Right lung (tissue), 5 donors: ENCODE measurements around the gene SPAG7. TPM values are rescaled to one million over a fixed set of nuclear protein-coding genes. Genes with fewer than 3 reads are reported as not detected.
"Not testable (repeated sequence)": the region's sequence is repeated elsewhere in the genome, so short reads cannot be mapped to it uniquely, and the experiment has no call there.

ENCODE experiments used
- DNase-seq, 2 donors: peaks; one replicate each; pipeline ENCODE4 v3.0.0-alpha.2; 2013
- polyA plus RNA-seq, 5 donors: library from polyadenylated mRNA; unstranded; fragments of 120-200 nt; gene quantifications; one replicate each; pipeline versions ENCODE4 v1.2.1 to v1.2.3, GENCODE V29; 2013; ENCODE audit warnings: inconsistent platforms in 1 of 5, low replicate concordance in 1 of 5; ENCODE audit not compliant: insufficient read length in 5 of 5, insufficient read depth in 1 of 5

The SPAG7 gene
- polyA plus RNA-seq, 5 donors = 73.1 to 88.6 (median 76.3) TPM

- no peak for DNase-seq
Measured at GRCh38 chr17:4939546-4939795, 28.1 kb downstream of the SPAG7 start.

DNA sequence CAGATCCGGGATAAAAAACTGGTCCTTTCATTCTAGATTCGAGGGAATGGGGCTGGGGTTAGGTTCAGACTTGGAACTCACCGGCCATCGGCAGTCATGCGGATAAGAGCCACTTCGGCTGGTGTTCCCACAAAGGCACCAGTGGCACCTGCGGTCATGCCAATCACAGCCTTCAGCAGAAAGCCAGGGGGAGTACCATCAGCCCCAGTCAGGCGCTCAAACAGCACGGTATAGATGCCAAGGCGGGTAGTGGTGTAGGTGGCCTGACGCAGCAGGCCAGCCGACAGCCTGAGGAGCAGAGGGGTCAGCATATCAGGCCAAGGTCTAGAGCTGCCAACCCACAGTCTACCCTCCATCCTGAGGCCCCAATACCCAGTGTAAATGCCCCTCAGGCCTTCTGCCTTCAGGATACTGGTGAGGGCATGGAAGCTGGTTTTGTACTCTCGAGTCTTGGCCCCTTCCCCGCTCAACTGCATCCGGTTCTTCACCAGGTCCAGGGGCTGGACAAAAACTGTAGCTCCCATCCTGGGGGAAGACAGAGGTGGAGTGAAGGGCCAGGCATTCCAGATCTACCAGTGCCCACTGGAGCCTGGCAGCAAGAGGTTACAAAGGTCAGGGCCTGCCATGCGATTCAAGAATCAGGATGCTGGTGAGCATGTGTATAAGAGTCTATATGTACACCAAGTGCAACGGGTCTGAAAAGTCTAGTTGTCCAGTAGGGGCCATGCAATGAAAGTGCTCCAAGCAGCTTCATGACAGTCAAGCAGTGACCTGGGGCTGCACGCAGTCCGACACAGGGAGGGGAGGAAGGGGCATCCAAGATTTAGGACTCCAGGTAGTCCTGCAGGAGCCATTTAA, 28.7 kb downstream of the SPAG7 start:
- DNase-seq = no peak

GRCh38 chr17:4938069-4938491, 29.5 kb downstream of the SPAG7 start:
- DNase-seq = no peak

DNA sequence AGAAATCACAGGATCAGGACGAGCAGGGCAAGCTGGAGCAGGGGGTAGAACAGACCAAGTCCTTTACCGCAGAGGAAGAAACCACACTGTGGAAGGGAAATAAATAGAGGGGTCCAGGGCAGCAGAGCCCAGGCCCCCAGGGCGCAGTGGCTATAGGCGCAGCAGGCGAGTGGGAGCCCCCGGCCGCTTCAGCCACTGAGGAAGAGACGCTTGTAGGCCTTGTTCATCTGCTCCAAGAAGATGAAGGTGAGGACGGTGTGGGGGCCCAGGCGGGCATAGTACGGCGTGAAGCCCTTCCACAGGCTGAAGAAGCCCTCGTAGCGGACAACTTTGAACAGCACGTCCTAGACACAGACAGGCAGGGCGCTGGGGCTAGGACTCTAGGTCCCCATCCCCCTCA, 30.1 kb downstream of the SPAG7 start:
- DNase-seq = no peak

DNA sequence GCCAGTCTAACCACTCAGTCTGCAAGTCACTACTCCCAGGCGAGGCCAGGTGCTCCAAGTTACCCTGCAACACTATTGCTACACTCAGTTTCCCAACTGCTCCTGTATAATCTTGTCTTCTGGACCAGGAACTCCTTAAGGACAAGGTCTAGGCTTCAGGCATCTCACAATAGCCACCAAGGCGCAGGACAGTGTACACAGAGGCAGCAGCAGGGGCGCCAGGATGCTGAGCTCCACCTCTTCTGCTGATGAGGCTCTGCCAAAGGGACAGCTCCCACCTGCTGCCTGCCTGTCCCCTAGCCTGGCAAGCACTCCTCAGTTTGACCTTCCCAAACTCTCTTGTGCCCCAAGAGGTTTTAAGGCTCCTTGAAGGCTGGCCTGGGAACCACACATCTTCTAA, 31.2 kb downstream of the SPAG7 start:
- DNase-seq = no peak

GRCh38 chr17:4935650-4936049, 32.0 kb downstream of the SPAG7 start:
- DNase-seq = no peak

DNA sequence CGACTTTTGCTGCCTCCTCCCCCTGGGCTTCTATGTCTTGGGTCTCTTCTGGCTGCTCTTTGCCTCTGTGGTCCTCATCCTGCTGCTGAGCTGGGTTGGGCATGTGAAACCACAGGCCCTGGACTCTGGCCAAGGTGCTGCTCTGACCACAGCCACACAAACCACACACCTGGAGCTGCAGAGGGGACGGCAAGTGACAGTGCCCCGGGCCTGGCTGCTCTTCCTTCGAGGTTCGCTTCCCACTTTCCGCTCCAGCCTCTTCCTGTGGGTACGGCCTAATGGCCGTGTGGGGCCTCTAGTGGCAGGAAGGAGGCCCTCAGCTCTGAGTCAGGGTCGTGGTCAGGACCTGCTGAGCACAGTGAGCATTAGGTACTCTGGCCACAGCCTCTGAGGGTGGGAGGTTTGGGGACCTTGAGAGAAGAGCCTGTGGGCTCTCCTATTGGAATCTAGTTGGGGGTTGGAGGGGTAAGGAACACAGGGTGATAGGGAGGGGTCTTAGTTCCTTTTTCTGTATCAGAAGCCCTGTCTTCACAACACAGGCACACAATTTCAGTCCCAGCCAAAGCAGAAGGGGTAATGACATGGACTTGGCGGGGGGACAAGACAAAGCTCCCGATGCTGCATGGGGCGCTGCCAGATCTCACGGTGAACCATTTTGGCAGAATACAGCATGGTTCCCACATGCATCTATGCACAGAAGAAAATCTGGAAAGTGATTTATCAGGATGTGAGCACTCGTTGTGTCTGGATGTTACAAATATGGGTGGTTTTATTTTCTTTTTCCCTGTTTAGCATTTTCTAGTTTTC, 33.2 kb downstream of the SPAG7 start:
- no peak for DNase-seq

DNA sequence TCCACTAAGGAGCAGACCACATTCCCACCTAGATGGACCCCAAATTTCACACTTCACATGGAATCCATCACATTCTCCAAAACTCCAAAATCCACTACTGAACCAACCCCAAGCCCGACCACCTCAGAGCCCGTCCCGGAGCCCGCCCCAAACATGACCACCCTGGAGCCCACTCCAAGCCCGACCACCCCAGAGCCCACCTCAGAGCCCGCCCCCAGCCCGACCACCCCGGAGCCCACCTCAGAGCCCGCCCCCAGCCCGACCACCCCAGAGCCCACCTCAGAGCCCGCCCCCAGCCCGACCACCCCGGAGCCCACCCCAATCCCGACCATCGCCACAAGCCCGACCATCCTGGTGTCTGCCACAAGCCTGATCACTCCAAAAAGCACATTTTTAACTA, 34.0 kb downstream of the SPAG7 start:
- DNase-seq = no peak

DNA sequence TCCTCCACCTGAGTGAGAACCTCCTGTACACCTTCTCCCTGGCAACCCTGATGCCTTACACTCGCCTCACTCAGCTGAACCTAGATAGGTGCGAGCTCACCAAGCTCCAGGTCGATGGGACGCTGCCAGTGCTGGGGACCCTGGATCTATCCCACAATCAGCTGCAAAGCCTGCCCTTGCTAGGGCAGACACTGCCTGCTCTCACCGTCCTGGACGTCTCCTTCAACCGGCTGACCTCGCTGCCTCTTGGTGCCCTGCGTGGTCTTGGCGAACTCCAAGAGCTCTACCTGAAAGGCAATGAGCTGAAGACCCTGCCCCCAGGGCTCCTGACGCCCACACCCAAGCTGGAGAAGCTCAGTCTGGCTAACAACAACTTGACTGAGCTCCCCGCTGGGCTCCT, 34.9 kb downstream of the SPAG7 start:
- DNase-seq = no peak

DNA sequence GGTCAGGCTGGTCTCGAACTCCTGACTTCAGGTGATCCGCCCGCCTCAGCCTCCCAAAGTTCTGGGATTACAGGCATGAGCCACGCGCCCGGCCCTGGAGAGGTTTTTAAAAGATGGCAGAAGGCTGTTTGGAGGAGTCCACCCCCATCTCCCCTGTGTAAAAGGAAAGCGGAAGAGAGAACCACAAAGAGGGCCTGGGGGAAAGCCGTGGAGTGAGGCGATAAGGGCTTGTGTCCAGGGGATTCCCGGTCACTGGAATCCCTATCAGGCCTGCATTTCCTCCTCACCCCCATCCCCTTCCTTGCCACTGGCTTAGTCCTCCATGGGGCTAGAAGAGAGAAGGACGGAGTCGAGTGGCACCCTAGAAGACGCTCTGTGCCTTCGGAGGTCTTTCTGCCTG, 35.7 kb downstream of the SPAG7 start, which contains the start of gene GP1BA:
GP1BA (plus strand) TSS at position 315 of the 400 bp plus-strand sequence. CDS start 328 bp downstream, outside the sequence.
- no peak for DNase-seq

DNA sequence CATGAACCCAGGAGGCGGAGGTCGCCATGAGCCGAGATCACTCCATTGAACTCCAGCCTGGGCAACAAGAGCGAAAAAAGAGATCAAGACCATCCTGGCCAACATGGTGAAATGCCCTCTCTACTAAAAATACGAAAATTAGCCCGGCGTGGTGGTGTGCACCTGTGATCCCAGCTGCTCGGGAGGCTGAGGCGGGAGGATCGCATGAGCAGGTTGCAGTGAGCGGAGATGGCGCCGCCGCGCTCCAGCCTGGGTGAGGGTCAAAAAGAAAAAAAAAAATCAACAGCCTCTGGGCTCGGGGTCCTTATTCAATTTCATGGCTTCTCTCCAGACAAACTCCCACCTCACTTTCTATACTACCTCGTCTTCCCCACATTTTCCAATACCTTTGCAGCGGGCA, 38.7 kb downstream of the SPAG7 start:
- no peak for DNase-seq

GRCh38 chr17:4926577-4927335, 40.9 kb downstream of the SPAG7 start:
- not testable (repeated sequence) for DNase-seq

- DNase-seq = no peak
Measured at GRCh38 chr17:4921320-4921719, 46.3 kb downstream of the SPAG7 start.

DNA sequence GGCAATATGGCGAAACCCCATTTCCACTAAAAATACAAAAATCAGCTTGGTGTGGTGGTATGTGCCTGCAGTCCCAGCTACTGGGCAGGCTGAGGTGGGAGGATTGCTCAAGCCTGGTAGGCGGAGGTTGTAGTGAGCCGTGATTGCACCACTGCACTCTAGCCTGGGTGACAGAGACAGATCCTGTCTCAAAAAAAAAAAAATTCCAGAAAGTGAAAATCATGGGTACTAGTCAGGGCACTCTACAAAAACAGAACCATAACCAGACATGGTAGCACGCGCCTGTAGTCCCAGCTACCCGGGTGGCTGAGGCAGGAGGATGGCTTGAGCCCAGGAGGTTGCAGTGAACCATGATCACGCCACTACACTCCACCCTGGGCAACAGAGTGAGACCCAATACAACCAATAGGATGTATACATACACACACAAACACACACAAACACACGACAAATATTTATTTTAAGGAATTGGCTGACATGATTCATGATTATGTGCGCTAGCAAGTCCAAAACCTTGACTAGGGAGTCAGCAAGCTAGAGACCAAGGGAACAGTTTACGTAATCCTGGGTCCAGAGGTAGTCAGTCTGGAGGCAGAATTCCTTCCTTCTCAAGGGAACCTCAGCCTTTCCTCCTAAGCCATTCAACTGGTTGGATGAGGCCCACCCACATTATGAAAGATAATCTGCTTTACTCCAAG, 47.1 kb downstream of the SPAG7 start:
- no peak for DNase-seq

DNA sequence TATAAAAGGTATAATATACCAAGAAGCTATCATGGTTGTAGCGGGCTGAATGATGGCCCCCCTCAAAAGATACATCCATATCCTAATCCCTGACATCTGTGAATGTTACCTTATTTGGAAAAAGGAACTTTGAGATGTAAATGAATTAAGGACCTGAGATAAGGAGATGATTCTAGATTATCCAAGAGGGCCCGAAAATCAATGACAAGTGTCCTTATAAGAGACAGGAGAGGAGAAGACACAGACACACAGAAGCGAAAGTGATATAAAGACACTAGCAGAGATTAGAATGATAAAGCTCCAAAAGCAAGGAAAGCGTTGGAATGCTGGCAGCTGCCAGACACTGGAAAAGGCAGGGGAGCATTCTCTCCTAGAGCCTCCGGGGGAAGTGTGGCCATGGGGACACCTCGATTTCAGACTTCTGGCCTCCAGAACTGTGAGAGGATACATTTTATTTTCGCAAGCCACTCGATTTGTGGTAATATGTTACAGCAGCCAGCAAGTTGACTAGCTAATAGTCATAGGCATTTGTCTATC, 48.0 kb downstream of the SPAG7 start:
- no peak for DNase-seq

- DNase-seq = not testable (repeated sequence)
Measured at GRCh38 chr17:4914551-4914950, 53.1 kb downstream of the SPAG7 start.

DNA sequence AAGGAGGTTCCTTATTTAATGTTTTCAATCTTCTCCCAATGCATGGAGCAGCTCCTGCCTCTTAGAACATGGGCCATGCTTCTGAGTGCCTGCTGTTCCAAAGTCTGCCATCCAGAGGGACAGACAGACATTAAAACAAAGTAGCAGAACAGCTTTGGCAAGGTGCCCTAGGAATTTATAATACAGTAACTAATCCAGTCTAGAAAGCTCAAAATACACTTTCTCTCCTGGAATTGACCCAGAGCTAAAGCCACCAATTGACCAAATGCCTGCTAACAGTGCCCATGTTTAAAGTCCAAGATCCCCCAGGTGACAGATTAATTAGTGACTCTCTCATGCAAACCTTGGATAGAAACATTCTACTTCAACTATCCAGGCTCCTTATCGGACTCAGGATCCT, 53.6 kb downstream of the SPAG7 start:
- no peak for DNase-seq
